HG02885 (cell line): ENCODE measurements around the gene CCSER1.
A peak's percentile ranks its signal among the peaks of the same experiment; 100 is the strongest.

Source experiments
- ATAC-seq: cut with Tn5 transposase; IDR thresholded peaks from one replicate; pipeline ENCODE4 v1.9.1; 2021; ENCODE audit warnings: mild to moderate bottlenecking; ENCODE audit not compliant: unreplicated experiment, poor library complexity

The CCSER1 gene

DNA sequence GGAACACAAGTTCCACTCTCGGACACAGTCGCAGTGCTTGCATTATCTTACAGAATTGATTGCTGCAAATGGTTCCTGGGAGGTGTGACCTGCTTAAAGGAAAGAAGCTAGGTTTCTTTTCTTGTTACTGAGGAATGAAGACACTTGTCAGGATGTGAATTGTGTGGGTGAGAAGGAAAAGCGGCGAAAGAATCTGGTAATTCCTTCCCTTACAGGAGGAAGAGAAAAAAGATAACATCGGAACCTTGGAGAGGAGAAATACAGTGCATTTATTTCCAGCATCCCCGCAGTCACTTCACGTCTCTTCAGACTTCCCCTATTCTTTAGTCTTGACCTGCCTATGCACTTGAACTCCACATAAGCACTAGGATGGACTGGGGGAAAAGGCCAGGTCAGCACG is 389 bp upstream of the CCSER1 start:
- no peak for ATAC-seq

DNA sequence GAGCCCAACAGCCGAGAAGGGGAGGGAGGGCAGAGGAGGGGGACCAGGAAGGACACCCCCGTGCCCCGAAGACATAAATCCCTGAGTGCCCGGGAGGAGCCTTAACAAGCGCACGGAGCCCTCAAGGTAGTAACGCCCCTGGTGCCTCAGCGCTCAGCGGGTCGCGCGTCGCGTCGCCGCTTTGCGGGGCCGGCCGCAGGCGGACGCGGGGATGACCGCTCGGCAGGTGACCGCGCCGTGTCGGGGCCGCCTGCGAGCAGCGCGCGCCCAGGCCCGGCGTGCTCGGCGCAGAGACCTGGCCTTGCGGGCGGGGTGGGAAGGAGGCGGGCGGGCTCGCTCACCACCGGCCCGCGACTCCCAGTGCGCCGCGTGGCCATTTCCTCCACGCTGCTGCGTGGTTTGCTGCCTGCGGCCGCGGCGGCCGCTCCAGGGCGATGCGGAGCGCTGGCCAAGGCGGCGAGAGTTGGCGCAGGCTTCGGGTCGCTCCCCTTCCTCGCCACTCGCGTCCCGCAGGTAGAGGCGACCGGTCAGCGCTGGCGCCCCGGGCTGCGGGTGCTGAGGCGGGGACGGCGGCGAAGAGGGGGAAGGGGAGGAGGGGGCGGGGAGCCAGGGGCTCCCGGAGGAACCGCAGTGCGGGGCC is 632 bp downstream of the CCSER1 start:
- peak; percentile 26 for ATAC-seq

DNA sequence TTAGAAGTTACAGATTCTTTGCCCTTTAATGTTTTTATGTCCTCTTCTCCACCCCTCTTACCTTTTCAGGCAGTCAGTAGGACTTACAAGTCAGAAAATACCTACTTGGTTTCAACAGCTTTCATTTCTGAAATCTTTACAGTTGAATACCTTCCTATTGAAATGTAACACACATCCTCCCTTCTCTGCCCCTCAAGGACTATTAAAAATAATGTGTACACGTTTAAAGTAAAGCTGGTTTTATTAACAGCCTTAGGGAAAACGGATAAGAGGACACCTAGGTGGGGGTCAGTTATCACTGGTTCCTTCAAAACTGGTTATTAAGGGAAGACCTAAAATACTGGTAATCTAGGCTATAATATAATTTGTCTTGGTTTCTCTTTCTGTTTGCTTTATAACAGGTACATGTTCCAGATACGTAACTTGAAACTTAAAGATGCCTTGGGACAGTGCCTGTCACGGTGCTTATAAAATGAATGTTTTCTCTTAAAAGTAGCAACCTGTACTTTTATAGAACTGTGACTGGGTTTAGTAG is 1.8 kb downstream of the CCSER1 start:
- ATAC-seq: peak; percentile 31

DNA sequence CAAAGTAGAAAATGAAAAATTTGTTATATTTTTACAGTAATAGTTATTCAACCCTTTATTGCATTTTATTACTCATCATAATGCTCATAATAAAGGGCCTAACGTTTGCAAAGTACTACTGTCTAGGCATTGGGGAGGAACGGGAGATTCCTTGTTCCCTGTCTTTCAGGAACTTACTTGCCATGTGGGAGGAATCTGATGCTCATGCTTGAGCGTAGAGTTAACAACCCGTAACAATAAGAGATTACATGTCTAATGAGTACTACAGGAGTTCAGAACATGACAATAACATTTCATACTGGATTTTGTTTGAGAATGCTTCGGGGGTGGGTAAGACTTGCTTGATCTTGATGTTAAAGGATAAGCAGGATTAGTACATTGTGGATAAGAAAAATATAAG is 2.9 kb downstream of the CCSER1 start:
- no peak for ATAC-seq

DNA sequence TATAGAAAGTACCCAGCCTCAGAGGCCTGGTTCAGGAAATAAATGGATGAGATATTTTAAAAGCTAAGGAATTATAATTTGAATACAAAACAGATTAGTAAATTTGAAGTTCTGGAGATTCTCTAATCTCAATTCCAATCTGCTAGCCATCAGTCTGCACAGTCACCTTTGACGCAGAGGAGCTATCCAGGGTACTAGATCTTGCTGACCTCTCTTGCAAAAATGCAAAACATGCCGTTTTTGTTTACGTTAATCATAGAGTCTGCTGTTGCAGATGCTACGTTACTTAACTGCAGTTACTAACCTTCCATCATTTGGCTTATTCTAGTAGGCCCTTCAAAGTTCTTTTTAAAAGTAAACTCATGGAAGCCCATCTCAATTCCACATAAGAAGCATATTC is 10.4 kb downstream of the CCSER1 start:
- no peak for ATAC-seq

DNA sequence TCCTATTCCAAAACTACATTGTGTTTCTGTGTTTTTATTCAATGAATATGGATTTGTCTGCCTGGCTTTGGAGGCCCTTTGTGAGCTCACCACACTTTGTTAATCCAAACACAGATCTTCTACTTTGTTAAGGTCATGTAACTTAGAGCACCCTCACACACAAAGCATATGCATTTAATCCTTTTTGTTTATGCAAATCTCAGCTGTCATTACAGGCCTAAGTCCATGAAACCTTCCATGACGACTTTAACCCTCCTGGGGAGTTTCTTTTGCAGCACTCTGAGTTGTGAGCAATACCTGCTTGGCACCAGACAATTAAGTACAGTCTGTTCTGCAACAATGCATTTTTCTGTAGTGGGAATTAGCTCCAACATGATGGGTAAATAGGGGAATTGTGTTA is 14.9 kb downstream of the CCSER1 start:
- ATAC-seq: no peak

DNA sequence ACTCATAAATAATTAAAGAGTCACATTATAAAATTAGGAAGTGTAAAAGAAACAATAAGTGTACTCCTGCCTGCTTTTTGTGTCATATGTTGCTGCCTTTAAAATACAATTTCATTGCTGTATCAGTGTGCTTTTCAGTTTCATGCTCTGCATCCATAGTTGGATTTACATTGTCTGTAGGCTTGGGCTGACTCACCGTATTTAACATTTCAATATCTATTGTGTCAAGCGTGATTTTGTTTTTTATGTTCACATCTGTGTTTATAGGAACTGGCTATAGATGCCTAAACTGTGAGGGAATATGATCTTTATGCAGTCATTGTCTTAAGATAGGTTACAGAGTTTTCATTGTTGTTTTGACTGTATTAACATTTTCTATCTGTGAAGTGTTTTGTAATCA is 18.1 kb downstream of the CCSER1 start:
- ATAC-seq: no peak

DNA sequence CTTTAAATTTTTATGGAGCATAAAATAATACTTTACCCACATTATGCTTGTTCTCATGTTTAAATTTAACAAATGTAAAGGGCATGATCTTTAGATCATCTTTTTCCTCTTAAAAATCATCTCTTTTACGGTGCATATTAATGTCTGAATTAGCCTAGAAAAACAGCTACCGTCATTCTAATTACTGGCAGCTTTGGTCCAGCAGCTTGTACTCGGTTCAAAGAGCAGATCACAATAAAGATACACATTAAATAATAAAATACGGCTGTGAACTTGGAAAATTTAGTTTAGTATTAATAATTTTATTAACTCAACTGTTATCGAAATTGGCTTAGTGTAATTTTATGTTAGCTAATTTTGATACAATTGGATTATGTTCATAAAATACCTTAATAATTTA is 19.1 kb downstream of the CCSER1 start:
- no peak for ATAC-seq

DNA sequence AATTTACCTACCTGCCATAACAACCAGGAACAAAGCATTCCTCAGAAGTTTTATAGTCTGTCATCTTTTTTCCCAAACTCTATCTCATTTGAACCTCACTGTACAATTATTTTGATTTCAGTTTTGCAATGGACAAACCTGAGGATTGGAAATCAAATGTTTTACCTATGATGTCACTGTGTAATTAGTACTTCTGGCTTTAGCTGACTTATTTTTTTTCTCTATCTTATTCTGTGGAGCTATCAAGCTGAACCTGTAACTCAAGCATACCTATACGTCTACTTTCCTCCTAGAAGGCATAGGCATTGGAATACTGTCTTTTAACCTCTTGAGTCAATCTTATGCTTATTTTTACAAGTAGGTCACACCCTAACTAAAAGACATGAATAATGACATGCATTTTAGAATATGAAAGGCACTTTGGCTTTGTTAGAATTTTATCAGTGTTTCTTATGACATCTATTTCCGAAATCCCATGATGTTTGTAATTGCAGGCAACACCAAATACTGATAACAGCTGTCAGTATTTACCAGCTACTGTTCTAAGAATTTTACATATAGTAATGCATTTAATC is 21.5 kb downstream of the CCSER1 start:
- no peak for ATAC-seq

DNA sequence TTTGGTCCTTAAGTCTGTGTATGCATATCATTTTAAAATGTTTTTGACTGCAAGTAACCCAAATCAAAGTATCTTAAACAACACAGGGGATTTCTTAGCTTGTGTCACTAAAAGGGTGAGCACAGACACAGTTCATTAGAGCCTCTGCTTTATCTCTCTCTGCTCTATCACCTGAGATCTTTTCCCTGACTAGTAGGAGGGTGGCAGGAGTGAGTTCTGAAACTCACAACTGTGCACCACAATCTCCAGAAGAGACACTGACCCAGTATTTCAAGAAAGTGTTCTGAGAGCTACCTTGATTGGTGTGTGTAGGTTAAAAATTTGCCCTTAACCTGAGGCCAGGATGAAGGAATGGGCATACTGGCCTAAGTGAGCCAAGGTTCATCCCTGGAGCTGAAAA is 24.8 kb downstream of the CCSER1 start:
- no peak for ATAC-seq

DNA sequence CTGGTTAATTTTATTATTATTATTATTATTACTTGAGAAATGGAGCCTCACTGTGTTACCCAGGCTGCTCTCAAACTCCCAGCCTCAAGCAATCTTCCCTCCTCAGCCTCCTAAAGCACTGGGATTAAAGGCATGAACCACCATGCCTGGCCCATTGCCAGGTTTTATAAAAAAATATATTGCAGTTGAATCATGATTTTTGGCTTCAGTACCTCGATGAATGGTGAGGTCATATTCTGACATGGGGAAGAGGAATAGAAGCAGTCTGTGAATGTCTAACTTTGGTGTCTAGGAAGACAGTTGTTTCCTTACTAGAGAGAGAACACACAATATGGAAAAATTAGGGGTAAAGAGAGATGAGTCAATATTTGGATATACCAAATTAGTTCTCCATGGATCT is 32.0 kb downstream of the CCSER1 start:
- no peak for ATAC-seq

DNA sequence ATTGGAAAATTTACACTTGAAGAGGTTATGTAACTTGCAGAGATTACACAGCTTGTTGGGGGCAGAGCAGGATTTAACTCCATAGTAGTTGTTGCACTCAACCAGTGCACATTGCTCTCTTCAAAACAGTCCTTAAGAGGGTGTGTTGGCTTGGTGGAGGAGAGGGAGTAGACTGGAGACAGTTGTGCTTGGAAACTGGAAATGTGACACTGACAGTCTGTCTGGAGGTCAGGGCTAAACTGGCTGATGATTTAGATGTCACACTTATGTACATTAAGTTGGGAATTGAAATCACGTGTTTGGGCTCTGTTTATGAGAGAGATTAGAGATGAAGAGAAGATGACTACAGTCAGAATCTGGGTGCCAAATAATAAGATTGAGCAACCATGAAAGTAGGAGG is 32.9 kb downstream of the CCSER1 start:
- ATAC-seq: no peak

DNA sequence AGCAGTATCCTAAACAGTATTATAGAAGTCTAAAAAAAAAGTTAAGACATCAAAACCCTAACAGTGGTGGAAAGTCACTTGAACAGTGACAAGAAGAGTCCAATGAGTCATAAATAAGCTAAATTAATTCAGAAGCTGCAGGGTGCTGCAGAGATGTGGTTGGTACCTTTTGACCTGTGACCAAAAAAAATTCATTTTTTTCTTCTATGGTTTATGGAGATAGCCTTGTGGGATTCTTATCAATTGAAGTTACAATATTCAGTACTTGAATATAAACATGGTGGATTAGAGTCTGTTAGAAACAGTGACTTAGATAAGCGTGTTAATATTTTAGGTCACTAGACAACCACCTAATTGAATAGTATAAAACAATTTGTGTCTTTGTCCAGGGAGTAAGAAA is 35.4 kb downstream of the CCSER1 start:
- ATAC-seq: no peak

DNA sequence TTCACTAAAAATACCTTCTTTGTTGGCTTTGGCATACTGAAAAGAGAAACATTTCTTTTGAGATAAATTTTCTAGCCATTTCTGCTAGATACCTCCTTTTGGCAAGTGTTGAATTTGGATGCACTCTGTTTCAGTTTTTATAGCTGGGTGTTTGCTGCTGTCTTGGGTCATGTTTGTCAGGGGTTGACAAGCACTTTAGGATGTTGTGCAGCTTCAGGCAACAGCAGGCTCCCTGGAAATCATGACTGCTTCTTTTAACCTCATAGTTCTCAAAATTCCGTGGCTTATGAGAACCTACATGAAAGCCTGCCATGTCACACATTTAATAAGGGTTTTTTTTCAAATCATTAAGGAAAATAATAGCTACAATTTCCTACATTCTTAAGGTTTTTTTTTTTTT is 36.7 kb downstream of the CCSER1 start:
- ATAC-seq: no peak

DNA sequence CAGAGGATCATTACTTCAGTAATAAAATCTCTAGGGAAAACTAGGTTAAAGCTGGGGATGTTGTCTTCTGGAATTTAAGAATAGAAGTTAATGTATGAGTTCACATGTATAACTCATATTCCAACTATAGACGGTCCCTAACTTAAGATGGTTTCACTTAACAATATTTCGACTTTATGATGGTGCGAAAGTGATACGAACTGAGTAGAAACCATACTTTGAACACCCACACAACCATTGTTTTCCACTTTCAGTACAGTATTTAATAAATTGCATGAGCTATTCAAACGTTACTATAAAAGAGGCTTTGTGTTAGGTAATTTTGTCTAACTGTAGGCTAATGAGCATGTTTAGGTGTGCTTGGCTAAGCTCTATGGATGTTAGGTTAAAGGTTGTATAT is 38.7 kb downstream of the CCSER1 start:
- ATAC-seq: peak; percentile 98

DNA sequence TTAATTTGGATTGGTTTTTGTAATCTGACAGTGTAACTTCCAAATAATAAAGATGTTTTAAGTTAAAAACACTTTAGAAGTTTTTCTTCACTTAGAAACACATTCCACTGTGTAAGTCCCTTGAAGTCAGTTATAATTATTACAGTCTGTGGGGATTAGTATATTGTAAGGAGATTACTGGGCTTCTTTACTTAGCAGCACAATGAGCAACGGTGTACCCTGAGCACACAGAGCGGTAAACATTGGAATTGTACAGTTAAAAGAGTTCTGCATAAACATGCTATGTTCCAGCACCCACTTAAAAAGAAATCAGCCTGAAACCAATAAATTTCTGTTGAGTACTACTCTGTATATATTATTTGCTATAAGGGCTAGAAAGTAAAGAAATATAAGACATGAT is 44.3 kb downstream of the CCSER1 start:
- no peak for ATAC-seq

DNA sequence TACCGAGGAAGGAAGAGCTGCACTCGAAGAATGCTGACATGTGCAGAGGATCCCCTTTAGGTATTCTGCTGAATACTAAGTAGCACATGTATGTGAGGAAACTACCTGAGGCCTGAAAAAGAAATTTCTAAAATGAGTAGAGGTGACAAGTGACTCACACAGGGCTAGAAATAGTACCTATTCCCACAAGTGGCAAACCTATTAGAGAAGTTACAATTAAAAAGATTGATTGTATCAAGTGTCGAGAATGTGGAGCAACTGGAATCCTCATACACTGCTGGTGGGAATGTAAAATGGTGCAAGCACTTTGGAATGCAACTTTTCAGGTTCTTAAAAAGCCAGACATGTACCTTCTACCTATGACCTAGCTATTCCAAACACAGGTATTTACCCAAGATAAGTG is 47.4 kb downstream of the CCSER1 start:
- no peak for ATAC-seq

DNA sequence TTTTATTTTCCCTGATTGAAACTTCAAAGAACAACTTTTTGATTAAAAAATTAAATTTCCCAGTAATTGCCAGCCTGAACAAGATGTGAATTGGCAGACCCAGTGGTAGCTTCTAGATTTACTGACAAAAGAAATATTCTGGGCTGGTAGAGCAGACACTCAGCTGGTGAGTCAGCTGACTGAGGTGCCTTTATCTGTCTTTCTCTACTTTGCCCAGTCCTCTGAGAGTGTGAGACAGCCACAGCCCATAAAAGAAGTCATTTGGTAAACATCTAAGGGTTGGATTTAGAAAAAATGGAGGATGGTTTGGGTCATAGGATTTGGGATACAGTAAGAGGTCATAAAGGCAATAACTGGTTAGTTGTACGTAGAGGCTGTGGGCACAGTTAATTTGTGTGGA is 54.5 kb downstream of the CCSER1 start:
- ATAC-seq: no peak

DNA sequence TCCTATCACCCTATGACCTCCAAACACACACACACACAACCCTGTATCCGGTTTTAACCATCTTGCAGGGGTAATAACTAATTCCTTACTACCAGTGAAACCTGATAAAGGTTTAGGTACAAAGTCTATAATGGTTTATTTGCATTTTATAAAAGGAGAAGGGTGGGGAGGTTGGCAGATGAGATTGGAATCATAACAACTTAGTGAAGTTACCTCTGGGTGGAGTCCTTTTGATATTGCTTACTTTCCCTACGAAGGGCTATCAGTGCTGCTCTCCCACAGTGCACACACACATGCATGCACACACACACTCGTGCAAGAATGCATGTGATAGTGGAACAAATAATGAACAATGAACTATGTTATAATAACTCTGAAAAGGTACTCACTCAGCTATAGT is 56.1 kb downstream of the CCSER1 start:
- ATAC-seq: no peak

DNA sequence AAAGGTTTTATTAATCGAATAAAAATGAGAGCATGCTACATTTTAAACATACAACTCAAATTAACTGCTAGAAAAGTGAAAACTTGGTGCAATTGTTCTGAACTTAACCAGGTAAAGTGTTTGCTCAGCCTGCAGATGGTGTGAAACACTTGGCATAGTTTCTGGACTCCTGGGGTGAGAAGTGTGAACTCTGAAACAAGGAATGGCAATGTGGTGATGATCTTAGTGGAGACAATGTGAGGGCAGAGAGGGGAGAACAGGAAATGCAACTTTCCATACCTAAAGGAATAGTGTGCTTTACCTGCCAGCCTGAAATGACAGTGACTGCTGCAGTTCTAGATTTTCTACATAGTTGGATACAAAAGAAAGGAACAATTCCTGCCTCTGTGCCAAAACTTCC is 57.4 kb downstream of the CCSER1 start:
- no peak for ATAC-seq

DNA sequence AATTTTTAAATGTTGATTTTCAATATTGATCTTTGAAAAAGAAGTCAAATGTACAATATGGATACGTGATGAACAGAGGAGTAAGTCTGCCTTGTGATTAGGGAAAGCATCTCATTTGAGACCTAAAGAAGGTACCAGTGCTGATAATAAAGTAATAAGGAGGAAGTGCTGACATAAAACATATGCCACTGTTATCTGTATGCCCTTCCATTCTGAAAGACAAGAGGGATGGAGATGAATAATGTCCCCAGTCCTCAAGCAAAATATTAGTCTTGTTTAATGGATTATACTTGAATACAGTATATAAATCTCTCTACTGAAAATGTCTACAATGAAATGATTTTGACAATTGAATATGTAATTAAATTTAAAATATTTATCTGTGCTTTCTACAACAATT is 58.2 kb downstream of the CCSER1 start:
- ATAC-seq: no peak

DNA sequence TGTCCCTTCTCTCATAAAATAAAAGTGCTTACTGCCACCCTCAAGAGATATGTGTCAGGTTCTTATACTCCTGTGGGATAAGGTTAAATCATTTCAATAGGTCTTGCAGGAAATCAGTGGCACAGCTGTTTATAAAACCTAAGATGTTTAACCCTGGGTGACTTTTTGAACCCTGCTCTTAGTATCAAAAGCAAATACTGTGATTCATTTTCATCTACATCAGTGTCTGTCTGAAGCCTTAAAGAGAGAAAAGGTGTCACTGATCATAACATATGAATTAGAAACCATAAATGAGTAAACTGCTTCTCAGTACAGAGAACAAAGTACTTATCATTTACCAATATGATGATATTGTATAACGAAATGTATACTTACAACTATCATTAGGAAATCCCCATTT is 59.0 kb downstream of the CCSER1 start:
- no peak for ATAC-seq
